Endothelial cell of hepatic sinusoid (primary cell): ENCODE measurements around the gene SH3D19.

Experiments
- in situ Hi-C: cut with HindIII; loops from 2 replicates; pipeline ENCODE4 v1.10.0; 2017; ENCODE audit warnings: low sequenced_read_pairs

The SH3D19 gene

GRCh38 chr4:151325111-151325948, at the start of gene SH3D19:
Gene SH3D19, minus strand, starts transcription at chr4:151325605. Its CDS starts 253 bp downstream, at chr4:151325352.
- in situ Hi-C loops: no loop called here

- in situ Hi-C loops: no loop called here
Observed at GRCh38 chr4:151362404-151363164, 37.2 kb upstream of the SH3D19 start.

DNA sequence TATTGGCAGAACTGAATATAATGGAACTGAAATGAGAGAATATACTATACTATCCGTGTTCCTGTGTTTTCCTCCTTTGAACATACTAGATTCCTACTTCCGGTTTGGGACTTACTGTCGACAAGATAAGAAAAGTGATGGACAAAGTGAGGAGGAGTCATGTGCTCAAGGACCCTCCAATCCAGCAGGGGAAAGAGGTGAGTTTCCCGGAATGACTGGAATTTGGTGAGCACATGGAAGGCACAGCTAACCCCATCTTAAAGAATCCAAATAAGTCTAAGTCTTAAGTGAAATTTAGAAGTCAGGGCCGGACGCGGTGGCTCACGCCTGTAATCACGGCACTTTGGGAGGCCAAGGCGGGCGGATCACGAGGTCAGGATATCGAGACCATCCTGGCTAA, 36.6 kb upstream of the SH3D19 start:
- in situ Hi-C loops: no loop called here

DNA sequence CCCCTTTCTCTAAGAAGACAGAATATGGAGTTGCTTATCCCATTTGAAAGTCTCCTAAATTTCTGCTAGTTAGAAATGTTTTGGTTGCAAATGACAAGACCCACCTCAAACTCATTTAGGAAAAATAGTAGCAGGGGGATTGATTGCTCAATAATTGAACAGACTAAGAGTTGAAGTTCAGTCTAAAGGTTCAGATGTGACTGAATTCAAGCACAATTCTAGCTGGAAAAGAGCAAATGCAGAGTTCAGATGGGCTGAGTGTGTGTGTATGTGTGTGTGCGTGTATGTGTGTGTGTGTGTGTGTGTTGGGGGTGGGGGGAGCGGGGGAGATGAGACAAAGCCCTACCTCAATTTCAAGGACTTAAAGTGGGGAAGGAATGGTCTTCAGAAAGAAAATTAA, 35.7 kb upstream of the SH3D19 start:
- in situ Hi-C loops: no loop called here

GRCh38 chr4:151359576-151359975, 34.2 kb upstream of the SH3D19 start:
- in situ Hi-C loops: no loop called here

DNA sequence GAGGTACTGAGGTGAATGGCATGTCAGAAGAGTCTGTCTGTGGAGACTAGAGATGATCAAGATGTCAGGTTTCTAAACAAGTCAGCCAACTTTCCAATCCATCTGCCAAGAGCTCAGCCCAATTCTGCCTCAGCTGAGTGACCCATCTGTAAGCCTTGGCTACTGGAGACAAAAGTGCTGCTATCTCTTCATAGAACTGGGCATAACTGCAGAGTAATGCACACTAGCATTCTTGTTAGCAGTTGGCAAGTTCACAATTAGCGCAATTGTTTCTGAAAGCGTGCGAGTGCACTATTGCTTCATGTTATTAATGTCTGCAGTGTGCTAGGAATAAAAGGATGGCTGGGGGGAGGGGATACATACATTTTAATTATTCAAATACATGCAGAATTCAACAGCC, 32.9 kb upstream of the SH3D19 start:
- in situ Hi-C loops: no loop called here

DNA sequence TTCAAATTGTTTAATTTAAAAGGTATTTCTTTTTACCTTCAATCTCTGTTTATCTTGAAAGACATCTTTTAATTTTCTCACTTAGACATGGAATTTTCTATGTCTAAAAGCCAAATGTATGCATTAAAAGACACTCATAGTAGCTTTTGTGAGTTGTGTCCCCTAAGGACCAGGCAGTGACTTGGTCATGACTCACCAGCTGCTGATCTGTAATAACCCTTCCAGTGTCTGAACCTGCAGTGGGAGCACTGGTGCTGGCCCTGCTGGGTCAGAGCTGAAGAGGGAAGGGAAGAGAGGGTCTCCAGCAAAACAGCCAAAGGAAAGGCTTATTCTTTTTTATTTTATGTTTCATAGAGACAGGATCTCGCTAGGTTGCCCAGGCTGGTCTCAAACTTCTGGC, 31.1 kb upstream of the SH3D19 start:
- in situ Hi-C loops: no loop called here

- in situ Hi-C loops: no loop called here
Observed at GRCh38 chr4:151355155-151355554, 29.8 kb upstream of the SH3D19 start.

DNA sequence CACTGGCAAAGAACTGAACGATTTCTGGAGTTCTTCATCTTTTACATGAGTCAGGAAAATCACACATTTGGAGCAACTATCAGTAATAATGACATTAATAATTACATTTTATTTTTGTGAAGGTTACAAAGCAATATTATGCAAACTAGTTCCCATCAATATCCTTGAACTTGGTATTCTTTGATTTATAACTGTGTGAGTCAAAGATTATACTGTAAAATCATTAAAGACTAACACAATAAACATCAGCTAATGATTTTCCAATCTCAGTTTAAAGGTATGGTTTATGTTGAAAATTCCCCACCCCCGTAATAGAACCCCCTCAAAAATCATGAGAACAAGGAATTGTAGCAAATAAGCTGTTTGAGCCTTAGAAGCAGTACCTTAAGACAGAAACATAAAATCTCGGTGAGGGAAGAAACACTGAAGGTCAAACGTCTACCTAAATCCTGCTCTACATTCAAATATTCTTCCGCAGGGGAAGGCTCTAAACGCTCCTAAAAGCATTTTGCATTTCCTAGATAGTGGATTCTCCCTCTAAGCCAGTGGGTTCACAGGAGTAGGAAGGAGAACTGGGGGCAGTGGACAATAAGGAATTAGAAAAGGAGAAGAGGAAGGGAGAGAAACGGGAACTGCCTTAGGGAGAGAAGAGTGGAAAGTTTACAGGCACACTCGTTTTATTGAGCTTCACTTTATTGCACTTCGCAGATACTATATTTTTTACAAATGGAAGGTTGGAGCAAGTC, 22.3 kb upstream of the SH3D19 start:
- in situ Hi-C loops: no loop called here

GRCh38 chr4:151344948-151345347, 19.5 kb upstream of the SH3D19 start:
- in situ Hi-C loops: no loop called here

DNA sequence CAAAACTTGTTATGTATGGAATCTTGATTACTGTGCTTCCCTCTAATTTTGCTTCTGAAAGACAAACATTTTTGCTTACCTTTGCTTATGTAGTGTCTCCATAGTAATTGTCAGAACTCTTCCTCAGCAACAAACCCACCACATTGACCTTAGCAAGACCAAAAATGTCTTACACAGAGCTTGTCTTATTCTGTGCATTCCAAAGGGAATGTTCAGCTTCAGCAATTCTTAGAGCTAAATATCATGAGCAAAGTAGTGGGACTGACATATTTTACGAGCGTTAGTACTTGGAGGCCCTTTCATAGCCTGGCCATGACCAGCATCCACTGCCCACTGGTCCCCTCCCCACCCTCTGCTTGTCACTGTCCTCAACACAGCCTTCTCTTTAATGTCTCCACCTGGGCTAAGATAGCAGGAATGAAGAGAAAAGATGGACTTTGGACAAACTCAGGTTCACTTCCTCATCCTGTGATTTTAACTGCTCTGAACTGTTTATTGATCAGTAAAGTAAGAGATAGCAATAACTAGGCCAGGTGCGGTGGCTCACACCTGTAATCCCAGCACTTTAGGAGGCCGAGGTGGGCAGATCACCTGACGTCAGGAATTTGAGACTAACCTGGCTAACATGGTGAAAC, 15.5 kb upstream of the SH3D19 start:
- in situ Hi-C loops: no loop called here

DNA sequence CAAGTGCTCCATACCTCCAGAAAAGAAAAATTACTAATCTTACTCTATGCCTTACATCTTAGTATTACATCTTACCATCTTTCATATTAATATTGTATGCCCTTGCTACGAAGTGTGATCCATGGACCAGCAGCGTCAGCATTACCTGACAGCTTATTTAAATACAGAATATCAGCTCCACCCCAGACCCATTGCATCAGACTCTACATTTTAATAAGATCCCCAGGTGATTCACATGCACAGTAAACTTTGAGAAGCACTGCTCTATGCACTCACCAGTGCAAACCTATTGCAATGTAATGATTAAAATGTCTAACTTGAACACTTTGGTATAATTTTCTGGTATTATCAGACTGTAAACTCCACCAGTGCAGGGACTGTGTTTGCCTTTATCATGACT, 14.1 kb upstream of the SH3D19 start:
- in situ Hi-C loops: no loop called here

DNA sequence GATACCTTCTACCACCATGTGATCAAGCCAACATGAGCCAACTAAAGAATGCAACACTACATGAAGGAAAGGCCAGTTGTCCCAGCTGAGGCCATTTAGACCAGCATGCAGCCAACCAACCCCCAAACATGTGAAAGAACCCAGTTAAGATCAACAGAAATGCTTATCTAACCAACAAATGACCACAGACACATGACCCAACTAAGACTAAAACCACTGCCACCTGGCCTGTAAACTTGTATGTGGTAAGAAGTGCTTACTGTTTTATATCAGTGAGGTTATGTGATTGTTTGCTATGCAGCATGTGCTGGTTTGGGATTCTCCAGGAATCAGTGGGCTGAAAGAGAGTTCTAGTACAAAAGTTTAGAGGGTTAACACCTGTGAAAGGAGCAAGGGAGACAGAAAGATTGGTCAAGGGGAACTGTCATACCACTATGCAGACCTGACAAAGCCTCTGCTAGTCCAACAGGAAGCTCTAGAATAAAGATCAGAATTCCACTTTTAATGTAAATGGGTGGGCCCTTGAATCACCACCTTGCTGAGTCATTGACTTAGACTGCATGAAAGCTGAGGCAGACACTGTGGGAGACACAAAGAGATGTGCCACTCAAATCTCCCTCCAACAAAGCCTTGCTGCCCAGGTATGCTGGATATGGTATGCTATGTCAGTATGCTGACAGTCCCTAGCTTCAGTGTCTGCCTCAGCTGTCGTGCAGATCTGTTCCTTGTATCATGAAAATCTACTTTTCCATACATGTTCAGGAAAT, 6.1 kb upstream of the SH3D19 start:
- in situ Hi-C loops: no loop called here

GRCh38 chr4:151329217-151330007, 4.0 kb upstream of the SH3D19 start:
- in situ Hi-C loops: no loop called here

- in situ Hi-C loops: no loop called here
Observed at GRCh38 chr4:151325949-151326246, 493 bp upstream of the SH3D19 start.

DNA sequence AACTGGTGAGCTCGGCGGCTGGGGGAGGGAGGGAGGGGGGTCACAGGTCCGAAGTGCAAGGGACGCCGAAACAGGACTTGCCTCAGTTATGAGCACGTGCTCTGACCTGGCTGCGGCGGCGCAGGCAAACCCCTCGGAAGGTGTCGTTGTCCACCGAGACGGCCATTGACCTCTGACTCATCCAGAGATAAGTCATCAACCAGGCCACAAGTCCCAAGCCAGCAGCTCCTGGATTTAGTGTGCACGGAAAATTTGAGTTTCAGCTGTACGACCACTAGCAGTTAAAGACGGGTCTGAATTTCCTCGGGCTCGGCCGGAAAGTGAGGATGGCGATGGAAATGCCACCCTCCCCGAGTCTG, 674 bp downstream of the SH3D19 start:
- in situ Hi-C loops: loop anchor here (5.0 kb wide), 1 partner anchor 48 kb away; no protein-coding TSS in a partner anchor

DNA sequence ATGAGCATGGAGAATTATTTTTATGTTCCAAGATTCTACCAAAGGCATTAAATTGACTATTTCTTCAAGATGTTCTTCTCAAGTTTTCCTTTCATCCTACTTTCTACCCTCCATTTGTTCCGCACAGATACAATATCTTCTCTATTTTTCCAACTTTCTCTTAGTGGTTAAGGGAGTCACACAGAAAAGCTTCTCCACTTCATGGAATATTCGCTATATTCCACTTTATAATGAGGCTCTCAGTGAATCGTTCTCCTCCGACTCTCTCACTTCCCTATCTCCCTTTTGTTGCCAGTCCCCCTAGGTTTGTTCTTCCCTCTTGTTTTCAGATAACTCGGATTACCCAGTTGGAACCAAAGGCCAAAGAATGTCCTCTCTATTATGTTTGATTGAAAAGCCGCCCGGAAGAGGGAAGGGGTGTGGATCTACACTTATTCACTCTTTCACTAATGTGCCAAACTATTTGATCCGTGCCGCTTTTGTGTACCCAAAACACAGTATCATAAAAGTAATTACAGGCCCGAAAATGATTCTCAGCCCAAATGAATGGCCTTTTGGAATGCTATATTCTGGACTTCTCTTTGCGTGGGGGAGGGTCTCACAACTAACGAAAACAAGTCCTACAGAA, 1.2 kb downstream of the SH3D19 start:
- in situ Hi-C loops: loop anchor here (5.0 kb wide), 1 partner anchor 48 kb away; no protein-coding TSS in a partner anchor

DNA sequence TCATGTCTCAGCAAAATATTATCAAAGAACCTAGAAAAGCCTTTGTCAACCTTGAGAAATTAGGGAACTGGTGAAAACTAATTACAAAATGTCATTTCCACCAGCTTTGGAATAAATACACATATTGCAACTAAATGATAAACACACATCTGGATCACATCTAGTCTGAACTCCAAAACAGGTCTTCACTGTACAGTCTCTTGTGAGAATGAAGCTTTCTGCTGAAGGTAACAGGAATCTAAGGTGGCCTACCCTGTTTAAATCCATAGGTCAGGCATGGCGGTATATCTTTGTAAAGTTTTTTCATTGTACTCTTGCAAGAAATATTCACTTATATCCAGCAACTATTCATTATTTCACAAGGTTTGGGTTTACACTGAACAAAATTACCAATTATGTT, 1.7 kb downstream of the SH3D19 start:
- in situ Hi-C loops: loop anchor here (5.0 kb wide), 1 partner anchor 49 kb away; no protein-coding TSS in a partner anchor

GRCh38 chr4:151322570-151322969, 2.8 kb downstream of the SH3D19 start:
- in situ Hi-C loops: loop anchor here (5.0 kb wide), 1 partner anchor 50 kb away; no protein-coding TSS in a partner anchor
